Fibroblast of upper back skin (primary cell): ENCODE measurements around the gene E4F1.
"Not testable (repeated sequence)": the region's sequence is repeated elsewhere in the genome, so short reads cannot be mapped to it uniquely, and the experiment has no call there.

Source experiments
- DNase-seq: peaks from one replicate; pipeline ENCODE4 v3.0.0-alpha.2; 2013

E4F1 gene

DNA sequence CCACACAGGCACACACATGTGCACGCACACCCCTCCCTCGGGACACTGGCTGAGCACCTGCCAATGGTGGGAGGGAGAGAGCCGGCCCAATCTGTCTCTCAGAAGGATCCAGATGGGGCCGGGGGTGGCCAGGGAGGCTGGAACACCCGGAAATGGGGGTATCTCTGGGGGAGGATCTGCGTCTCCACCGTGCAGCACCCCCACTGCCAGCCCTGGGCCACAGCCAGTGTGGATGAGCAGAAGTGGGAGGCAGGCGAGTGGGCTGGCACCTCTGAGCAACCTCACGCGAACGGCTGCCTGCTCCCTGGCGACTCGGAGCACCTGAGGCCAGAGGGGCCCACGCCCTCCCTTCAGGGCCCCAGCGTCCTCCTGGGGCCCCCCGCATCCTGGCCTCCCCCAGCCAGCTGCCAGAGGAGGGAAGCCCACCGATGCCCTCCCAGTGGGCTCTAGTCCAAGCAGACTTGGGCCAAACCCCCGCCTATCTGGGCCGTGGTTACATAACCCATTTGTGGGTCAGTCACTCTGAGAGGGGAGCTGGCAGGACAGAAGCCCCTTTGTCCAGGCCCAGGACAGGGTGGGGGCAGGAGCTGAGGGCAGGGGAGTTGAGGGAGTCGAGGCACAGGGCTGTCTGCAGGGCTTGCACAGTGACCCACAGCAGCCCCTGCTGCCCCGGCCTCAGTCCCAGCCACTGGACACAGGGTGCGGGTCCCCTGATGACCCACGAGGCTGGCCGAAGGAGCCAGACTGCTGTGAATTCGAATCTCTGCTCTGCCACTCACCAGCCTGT is 32.5 kb upstream of the E4F1 start:
- DNase-seq, result no peak

DNA sequence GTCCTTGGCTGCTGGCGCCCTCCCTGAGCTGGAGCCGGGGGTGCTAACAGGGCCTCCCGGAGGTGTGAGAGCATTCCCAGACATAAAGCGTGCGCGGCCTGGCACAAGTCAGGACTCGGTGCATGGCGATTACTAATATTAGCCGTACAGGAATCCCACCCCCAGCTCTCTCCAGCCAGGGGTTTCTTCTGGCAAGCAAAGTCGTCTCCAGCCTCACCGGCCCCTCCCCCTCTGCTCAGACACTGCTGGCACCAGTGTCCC is 32.0 kb upstream of the E4F1 start:
- DNase-seq, result no peak

DNA sequence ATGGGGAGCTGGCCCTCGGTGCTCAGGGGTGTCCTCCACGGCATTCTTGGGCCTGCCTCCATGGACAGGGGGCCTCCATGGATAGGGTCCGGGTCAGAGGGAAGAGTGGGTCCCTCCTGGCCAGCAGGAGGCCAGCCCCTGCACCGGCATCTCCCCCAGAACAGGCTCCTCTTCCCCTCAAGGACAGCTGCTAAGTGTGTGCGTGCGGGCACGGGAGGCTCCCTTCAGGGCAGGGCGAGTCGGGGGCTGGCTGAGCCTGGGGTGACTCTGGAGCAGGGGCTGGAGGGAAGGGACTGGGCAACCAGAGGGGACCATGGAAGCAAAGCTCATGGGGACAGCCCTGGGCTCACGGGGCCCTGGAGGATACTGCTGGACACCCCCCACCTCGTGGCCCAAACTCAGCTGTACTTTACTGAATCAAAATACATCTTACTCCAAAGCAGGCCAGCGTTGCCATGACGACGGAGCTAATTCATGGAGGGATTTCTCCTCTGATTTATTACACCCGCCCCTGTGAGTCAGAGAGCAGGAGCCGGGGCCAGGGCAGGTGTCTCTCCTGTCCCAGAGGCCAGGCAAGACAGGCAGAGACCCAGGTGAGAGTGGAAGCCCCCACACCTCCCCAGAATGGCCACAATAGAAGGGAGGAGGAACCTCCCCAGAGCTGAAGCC is 29.1 kb upstream of the E4F1 start:
- DNase-seq, result peak; percentile 51

DNA sequence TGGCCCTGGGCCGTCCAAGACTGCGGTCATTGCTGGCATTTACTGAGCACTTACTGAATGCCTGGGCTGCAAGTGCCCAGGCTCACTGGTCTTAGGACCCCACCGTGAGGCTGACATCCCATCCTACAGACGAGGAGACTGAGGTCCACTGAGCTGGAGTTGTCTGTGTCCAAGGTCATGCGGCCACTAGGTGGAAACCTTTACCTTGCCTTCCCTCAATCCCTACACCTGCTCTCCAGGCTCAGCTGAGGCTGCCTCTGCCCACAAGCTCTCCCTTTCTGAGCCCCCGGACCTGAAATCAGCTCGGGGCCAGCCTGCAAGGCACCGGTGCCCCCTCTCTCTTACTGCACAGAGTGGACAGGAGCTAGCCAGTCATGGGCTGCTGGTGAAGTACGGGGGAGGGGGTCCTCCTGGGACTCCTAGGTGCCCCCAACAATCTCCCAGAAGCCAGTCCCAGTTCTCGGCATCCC is 28.5 kb upstream of the E4F1 start:
- DNase-seq, result peak; percentile 25

DNA sequence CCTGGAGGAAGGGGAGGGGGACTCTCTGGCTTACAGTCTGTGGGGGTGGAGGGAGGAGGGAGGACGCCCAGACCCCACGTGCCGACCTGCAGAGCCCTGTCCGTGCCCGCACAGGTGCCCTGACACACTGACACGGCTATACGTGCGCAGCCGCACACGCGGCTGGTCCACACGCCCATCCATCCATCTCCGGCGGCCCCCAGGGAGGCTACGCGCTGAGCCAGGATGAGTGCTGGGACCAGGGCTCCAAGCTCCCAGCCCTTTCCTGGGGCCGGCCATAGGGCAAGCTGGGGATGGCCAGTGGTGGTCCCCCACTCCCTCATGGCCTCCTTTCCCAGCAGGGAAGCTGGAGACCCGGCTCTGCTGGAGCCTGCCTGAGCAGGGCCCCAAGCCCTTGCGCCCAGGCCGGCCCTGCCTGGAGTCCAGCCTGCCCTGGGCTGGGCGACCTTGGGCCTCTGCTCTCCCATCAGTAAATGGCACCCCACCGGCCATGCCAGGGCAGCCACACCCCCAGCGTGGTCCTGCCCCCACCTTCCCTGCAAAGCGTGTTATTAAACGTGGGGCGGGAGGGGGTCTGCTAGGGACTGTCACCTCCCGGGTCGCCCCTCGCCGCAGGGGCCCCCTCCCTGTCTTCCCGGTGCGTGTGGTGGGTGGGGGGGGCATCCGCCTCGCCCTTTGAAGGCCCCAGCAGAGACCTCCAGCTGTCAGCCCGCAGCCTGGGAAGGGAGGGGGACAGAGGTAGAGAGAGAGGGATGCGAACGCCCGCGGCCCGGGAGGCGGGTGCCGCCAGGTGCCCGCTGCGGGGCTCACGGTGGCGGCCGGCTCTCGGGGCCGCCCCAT is 27.8 kb upstream of the E4F1 start:
- no peak for DNase-seq

DNA sequence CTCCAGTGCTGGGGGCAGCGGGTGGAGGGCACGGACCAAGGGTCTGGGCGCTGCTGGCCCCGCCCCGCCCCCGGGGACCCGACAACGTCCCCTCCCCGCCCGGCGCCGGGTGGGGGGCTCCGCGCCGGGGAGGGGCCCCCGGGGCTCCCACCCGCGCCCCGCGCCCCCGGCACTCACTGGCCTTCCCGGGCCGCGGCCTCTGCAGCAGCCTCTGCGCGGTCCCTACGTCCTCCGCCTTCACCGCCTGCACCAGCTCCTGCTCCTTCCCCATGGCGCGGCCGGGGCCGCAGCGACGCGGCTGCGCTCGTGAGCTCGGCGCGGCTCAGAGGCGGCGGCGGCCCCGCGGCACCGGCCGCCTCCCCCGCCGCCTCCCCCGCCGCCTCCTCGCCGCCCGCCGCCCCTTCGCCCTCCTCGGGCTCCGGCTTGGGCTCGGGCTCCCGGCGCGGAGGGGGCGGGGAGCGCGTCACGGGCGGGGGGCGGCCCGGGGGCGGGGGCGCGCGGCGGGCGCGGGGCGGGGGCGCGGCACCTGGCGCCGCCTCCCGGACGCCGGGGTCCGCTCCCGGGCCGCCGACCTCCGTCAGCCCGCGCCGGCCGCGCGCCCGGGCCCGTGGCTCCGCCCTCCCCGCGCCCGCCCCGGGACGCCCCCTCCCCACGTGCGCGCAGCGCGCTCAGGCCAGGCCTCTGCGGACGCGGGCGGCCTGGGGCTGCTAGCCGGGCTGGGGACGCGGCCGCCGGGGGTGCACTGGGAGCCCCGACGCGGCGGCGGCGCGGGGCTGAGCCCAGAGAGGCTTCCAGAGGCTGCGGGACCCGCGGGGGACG is 27.0 kb upstream of the E4F1 start, which contains the start of gene CASKIN1:
Gene CASKIN1, minus strand, starts transcription at position 444 of the 819 bp plus-strand sequence. Its CDS starts 173 bp downstream, at position 271.
- DNase-seq, result no peak

DNA sequence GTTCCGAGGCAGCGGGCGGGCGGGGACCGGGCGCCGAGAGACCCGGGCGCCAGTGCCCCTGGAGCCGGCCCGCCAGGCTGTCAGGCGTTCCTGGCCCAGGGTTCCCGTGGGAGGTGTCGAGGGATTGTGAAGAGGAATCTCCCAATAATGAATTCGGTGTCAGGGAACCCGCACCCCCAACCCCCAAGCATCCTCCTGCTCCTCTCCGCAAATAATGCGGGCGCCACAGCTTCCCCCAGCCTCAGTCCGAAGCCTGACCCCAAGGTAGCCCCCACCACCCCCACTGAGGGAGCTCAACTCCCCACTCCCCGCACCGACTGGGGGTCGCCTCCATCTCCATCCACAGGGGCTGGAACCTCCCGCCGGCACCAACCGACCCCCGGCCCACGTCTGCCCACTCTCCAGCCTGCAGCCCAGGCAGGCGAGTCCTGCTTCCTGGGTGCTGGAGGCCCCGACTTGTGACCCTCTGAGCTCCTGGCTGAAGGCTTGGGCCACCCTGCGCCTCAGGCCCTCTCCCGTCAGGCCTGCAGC is 26.3 kb upstream of the E4F1 start:
- DNase-seq, result no peak

DNA sequence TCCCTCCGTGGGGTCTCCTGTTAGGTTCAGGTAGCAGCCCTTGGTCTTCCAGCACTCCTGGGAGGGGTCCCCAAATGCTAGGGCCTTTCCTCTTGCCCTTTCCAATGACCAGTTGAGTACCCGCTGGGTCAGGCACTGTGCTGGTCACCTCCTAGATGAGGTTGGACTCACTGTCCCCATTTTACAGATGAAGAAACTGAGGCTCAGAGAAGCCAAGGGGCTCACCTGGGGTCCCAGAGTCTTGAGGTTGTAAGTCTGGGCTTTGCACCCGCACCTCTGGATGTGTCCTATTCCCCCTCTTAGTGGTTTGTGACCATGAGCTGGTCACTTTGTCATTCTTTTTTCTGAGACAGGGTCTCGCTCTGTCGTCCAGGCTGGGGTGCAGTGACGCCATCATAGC is 25.6 kb upstream of the E4F1 start:
- no peak for DNase-seq

DNA sequence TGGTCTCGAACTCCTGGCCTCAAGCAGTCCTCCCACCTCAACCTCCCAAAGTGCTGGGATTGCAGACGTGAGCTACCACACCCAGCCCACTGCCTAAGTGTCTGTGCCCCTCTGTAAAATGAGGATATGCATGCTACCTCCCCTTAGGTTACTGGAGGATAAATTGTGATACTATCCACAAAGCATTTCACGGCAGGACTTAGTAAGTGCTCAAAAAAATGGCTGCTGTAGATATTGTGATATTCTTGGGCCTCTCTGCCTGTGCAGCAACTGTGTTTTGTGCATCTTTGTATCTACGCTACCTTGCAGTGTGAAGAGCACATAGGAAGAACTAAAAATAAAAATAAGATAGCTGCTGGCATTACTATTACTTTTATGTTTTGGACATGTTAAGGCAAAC is 25.1 kb upstream of the E4F1 start:
- no peak for DNase-seq

DNA sequence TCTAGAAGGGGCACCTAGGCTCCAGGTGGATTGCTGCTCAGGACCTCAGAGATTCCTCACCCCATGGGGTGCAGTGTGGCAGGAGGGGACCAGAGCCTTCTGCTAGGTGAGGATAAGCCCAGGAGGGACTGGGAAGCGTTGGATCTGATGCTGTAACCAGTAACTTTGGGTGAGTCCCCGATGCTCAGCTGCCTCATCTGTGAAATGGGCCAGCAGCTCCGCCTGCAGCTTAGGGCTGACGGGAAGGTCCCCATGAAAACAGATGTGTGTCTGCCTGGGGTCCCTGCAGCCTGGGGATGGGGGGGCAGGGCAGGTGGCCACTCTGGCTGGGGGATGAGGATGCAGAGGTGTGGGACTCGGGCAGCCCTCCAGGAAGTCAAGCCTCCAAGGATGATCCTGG is 24.3 kb upstream of the E4F1 start:
- no peak for DNase-seq

DNA sequence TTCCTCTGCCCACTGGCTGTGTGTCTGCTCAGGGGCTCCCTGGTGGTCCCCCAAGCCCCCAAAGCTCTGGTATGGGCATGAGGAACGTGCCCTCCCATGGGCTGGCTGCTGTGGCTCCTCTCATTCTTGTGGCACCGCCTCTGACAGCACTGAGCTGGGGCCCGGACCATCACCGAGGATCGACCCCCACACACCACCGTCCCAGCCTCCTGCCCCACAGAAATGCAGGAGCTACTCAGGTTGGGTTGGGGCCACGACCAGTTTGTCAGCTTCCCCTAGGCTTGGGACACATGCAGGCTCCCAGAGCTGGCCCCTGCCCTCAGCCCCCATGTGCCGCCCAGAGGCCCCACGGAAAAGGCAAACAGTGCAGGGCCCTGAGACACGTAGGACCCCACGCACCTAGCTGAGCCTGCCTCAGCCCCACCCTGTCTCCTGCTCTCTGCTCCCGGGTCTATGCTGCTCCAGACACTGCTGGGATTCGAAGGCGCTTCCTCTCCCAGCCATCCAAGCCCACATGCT is 23.7 kb upstream of the E4F1 start:
- no peak for DNase-seq

DNA sequence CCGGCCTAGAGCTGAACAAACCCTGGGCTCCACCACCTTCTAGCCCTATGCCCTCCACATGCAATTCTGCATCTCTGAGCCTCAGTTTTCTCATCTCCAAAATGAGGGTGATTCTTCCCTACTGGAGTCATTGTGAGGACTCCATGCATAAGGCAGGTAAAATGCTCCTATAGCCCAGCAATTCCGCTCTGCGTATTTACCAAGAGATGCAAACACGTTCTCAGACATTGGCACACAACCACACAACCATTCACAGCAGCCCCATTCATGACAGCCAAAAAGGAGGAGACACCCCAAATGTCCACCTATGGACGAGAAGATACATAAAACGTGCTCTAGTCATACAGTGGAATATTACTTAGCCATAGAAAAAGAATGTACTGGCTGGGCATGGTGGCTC is 23.1 kb upstream of the E4F1 start:
- DNase-seq, result no peak

DNA sequence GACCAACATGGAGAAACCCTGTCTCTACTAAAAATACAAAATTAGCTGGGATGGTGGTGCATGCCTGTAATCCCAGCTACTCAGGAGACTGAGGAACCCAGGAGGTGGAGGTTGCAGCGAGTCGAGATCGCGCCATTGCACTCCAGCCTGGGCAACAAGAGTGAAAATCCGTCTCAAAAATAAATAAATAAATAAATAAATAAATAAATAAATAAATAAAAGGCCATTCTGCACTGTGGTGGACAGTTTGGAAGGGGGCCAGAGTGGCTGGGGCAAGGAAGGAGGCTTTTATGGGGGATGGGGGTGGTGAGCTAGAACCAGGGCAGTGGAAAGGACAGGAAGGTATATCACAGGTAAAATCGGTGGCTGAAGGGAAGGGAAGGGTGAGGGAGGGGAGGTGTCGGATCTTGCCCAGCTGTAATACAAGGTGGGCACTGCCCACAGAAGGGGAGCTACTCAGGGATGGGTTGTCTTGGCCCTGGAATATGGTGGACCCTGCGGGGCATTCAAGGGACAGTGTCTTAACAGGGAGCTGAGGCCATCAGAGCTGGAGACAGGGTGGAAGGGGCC is 20.2 kb upstream of the E4F1 start:
- DNase-seq, result not testable (repeated sequence)

DNA sequence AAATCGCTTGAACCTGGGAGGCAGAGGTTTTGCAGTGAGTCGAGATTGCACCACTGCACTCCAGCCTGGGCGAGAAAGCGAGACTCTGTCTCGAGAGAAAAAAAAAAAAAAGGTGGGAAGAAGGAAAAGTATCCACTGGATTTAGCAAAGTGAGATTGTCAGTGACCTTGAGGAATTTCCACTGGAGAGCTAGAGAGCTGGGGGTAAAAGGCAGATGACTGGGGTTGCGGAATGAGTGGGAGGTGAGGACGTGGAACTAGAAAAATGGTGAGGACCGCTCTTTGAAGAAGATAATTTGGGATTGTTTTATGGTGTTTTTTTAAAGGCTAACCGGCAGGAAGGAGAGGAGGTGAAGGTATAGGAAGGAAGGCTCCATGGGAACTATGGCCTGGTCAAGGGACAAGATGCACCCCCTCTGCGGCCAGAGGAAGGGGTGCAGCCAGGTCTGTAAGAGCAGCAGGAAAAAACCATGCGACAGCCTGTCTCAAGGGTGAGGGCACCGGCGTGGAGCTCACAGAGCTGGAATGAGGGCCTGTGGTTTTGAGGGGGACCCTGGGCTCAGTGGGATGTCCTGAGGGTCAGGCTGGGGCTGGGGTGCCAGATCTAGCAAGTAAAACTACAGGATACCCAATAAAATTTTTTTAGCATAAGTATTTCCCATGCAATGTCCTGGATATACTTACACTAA is 18.8 kb upstream of the E4F1 start:
- no peak for DNase-seq

DNA sequence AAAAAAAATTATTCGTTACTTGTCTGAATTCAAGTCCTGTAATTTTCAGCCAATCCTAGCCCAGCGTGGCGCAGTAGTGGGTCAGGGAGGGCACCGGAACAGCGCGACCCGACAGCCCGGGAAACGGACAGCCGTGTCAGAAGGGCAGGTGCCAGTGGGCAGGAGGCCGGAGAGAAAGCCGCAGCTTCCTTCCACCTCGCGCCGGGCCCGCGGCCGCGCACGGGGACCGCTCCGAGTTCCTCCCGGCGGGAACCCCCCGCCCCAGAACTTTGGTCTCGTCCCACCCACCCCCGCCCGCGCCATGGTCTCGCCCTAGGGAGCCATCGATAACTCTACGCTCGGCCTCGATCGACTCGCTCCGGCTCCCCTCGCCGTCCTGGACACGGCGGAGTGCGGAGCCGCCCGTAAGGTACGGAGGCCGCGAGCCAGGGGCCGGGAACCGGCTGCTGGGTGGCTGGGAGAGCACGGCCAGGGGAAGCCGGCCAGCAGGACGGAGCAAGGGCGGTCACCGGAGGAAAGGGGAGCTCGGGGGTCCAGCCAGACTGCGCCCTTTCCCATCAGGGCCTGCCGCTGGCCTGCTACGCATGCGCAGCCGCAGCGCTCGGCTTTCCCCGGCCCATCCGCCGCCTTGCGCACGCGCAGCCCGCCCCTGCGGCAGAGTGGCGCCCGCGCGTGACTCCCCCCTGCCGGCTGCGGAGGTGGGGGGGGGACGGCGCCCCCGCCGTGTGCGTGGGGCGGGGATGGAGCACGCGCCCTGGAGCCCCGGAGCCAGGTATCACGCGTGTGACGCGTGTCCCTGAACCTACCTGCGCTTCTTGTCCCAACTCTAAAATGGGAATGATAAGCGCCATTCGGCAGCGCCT is 18.1 kb upstream of the E4F1 start, which contains the start of gene MLST8:
Gene MLST8, plus strand, starts transcription at position 351 of the 863 bp plus-strand sequence. CDS start 632 bp downstream, outside the sequence.
- peak; percentile 77 for DNase-seq

DNA sequence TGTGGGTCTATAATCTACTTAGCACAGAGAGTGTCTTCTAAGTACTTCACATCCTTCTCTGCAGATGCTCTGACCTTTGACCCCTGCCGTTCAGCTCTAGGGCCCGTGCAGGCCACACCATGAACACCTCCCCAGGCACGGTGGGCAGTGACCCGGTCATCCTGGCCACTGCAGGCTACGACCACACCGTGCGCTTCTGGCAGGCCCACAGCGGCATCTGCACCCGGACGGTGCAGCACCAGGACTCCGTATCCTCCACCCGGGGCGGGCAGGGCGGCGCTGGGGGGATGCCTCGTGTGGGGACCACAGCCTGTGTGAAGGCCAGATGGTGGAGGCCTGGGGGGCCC is 17.5 kb upstream of the E4F1 start:
- DNase-seq, result no peak

DNA sequence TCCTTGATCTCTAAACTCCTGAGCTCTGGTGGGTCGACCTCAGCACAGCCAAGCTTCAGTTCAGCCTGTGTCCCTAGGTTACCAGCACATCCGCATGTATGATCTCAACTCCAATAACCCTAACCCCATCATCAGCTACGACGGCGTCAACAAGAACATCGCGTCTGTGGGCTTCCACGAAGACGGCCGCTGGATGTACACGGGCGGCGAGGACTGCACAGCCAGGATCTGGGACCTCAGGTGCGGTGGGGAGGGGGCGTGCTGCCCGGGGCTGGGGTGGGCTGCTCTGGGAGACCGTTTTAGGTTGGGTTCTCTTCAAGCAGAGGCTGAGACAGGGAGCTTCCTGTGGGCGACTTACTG is 17.0 kb upstream of the E4F1 start:
- DNase-seq, result no peak

DNA sequence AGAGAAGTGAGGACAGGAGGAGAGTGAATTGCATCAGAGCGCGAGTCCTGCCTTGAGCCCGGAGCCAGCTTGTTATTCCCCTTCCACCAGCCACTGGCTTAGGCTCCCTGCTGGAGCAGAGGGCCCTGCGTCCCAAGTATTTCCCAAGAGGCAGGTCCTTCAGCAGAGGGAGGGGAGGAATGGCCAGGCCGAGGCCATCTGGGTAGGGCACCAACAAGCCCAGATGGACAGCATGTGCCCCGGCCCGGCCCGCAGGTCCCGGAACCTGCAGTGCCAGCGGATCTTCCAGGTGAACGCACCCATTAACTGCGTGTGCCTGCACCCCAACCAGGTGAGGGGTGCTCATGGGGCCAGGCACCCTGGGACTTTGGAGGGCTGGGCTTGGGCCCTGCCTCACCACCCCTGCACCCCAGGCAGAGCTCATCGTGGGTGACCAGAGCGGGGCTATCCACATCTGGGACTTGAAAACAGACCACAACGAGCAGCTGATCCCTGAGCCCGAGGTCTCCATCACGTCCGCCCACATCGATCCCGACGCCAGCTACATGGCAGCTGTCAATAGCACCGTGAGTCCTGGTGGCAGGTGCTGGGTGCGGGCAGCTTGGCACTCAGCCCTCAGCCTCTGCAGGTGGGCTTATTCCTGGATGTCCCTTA is 16.5 kb upstream of the E4F1 start:
- no peak for DNase-seq

DNA sequence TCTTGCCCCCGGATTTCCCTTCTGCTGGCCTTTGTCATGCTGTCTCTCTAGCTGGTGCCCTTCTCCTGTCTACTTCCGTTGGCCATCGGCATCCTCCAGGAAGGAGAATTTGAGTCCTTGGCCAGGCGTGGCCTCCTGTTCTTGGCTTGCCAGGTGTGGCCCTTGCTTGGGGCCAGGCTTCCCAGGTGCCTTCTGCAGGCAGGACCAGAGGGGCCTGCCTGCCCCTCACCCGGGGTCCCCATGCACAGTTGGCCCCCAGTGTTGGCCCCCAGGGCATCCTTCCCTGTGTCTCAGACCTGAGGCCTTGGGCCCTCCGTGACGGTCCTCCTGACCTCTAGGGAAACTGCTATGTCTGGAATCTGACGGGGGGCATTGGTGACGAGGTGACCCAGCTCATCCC is 15.5 kb upstream of the E4F1 start:
- DNase-seq, result no peak

DNA sequence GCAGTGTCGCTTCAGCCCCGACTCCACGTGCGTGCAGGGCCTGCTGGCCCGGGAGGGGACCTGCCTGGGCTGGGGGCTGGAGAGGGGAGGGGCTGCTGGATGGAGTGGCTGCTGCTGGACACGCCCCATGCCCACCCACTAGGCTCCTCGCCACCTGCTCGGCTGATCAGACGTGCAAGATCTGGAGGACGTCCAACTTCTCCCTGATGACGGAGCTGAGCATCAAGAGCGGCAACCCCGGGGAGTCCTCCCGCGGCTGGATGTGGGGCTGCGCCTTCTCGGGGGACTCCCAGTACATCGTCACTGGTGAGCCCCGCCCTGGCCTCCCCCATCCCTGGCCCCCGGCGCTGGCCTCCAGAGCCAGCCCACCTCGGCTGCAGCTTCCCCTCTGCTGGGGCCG is 15.1 kb upstream of the E4F1 start:
- no peak for DNase-seq
